HT1080 (cell line): ENCODE measurements around the gene MACROD2. TPM values are rescaled to one million over a fixed set of nuclear protein-coding genes. Genes with fewer than 3 reads are reported as not detected.

Experiments used
- DNase-seq: peaks from one replicate; pipeline ENCODE4 v3.0.0-alpha.2; 2015; ENCODE audit warnings: low read depth
- total RNA-seq: library from RNA; depleted of rRNA; stranded (reverse); fragments of >200 nt; shearing (Covaris generic); gene quantifications from 2 replicates; pipeline ENCODE4 v1.2.3, GENCODE V29; 2014

Gene MACROD2
- total RNA-seq, 1 experiment from 2014 or later = 1.2 TPM

DNA sequence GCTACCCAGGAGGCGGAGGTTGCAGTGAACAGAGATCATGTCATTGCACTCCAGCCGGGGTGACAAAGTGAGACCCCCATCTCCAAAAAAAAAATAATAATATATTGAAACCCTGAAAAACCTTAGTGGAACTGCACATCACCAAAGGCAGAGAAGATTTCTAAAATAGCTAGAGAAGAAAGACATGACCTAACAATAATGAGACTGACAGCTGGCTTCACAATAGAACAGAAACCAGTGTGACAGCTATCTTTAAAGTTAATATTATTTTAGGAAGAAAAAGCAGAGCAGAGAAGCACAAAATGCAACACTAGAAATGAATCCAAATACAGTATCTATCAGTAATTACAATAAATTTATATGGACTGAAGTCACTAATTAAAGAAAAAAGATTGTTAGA lies 409.2 kb downstream of the MACROD2 start:
- DNase-seq = no peak

DNA sequence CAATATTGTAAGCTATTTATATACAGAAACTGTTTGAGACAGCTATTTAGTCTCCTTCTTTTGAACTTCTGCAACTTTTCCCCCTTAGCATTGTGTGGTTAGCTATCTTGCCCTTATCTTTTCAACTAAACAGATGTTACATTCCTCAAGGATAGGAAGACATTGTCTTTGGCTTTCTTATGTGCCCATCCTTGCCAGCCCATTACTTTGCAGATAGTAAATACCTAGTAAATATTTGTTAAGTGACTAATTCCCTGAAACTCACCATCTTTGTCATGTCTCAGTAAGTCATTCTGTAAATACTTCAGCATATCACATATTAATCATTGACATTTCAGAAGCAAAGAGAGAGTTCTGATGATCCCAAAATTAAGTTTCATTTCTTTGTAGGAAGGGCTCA lies 411.2 kb downstream of the MACROD2 start:
- peak; percentile 59 for DNase-seq

DNA sequence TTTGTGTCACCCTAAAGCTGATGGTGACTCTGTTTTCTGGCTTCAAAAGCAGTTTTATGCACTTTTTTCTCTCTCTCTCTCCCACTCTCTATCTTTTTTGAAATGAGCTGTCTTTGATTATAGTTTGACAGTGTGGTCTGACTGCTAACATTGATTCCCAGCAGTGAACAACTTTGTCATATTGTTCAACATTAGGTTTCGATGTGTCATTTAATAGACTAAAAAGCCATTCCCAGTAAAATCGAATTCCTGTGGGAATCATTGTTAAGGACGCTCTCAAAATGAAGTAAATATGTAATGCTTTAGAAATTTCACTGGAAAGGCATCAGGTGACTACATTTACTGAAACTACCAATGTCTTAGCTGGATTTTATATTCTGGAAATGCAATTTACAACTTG lies 412.0 kb downstream of the MACROD2 start:
- DNase-seq = no peak

DNA sequence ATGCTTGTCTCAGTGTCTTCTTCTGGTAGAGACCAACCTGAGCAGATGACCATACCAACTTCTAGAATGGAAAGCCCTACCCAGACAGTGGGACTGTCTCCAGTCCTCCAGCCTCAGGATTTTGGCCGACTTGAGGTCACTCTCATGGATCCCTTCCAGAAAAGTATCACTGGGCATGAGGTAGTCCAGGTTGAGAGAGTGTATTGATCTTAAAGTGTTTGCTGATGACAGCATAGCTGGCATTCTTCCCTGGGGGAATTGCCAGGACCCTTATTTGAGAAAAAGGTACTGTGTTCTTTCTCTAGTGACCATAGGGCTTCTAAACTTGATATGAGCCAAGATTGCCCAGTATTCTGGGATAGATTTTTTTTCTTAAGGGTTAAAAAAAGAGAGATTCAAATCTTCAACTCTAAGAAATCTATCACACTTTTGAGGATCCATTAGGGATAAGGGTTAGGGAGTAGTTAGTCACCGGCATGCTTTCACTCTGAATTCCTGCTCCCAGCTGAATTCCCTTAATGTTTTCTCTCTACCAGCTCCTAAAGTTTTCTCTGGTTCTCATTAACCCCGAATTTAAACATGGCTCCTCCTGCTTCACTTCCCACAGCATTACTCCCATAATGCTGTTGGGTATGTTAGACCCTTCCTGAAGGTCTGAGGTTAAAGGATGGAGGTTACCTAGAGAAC lies 415.7 kb downstream of the MACROD2 start:
- DNase-seq = no peak

DNA sequence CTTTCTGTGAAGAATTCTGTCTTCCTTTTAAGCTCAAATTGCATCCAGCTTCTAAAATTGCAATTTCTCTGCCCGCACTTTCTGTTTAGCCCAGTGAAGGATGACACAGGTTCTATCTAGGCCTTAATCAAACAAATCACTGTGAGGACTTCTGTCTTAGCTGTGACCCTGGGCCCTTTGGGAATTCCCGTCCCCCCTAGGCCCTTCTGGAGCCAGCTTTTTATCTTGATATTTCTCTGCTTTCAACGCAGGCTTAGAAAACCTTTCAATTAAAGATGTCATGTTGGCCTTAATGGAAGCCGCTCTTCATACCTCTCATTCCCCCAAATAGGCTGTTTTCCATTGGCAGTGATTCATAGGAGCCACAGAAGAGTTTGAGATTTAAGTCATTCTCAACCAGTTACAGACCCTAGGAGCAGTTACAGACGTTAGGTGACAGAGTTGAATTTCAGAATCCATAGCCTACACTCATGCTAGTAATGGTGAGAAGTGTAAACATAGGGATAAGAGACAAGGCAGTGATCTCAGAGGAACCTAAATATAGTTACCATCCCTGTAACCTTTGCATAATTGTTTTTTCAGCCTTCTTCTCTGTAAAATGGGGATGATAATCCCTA lies 416.9 kb downstream of the MACROD2 start:
- DNase-seq = no peak

DNA sequence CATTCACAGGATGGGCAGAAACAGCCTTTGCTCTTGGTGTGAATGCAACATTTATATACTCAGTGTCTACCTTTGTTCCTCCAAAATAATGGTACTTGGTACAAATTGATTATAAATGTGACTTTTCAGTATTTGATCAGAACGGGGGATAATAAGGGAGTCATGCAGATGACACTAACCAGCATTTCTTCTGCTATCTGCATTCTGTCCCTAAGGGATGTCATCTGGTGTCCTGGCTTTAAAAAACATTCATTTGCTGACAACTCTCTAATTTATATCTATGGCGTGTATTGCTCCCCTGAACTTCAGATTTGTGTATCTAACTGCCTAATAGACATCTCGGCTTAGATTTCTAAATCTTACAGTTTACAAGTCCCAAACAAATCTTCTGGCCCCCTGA lies 418.5 kb downstream of the MACROD2 start:
- no peak for DNase-seq

DNA sequence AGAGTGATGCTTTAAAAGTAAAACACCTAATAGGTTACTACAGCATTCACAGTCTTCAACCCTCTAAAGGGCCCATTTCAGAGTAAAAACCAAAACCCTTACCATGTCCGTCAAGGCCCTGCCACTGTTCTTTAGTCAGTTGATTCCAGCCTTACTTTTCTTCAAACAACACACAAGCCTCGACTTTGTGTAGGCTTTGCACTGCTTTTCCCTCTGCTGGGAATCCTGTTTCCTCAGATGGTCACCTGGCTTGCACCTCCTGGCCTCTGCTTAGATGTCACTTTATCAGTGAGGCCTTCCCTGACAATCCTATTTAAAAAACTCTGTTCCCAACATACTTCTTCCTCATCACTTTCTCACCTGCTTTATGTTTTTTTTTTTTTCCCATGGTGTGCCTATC lies 419.2 kb downstream of the MACROD2 start:
- no peak for DNase-seq

DNA sequence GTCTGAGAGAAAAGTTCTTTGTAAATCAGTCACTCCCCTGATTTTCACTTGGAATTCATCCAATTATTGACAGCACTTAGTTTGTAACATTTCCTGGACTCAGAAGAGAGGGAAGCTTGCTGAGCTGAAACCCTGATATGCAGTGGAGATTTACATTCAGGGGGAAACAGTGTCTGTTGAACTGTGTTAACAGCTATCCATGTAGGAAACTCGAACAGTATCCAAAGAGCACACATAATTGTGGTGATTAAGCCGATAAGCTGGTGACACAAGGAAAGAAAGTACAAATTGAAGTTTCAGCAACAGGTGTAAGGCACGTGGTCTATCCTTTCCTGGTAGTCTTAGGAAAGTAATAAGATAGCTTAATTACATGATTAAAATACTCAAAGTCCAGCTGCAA lies 420.2 kb downstream of the MACROD2 start:
- no peak for DNase-seq

DNA sequence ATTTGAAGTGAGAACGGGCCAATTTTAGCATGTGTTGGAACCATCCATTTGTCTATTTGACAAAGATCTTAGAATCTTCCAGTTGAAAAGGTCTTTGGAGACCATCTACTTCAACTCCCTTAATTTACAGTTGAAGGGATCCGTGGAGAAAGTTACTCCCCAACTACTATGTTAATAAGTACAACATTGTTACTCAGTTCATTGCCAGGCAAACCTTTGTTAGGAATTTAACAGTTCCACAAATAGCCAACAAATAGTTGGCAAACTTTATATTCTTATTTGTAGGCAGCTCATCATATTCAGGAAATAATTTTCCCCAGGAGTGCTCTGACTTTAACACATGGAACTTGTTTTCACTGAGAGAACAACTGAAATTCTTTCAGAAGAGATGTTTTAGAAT lies 423.1 kb downstream of the MACROD2 start:
- no peak for DNase-seq

DNA sequence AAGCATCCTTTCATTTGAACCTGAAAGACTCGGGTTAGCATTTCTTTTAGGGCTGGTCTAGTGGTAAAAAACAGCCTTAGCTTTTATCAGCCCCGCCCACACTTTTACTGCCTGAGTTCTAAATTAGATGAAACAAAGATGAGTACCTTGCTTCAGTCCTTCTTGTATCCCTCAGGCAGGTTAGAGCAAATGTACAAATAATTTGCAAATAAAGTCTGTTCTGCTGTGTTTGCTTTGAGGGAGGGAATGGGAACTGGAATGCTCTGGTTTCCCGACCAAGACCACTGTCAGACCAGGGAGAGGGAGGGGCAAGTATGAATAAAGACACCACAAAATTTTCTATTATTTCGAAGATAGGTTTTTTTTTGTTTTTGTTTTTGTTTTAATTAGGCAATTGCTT lies 427.6 kb downstream of the MACROD2 start:
- no peak for DNase-seq

DNA sequence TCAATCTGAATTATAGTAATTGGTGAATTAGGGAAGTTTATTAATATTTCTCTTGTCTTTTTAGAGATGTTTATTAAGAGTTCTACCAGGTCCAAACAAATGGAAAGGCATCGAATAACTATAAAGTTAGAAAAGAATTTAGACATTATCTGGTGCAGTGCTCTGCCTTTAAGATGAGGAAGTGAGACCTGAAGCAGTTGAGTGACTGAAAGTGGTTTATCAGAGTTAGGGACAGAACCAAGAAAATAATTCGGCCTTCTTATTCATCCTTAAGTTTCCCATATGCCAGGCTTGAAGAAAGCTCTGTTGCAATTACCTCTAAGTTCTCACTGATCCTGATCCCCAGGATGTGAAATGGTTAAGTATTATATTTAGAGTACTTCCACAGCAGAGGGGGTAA lies 436.3 kb downstream of the MACROD2 start:
- DNase-seq = no peak

DNA sequence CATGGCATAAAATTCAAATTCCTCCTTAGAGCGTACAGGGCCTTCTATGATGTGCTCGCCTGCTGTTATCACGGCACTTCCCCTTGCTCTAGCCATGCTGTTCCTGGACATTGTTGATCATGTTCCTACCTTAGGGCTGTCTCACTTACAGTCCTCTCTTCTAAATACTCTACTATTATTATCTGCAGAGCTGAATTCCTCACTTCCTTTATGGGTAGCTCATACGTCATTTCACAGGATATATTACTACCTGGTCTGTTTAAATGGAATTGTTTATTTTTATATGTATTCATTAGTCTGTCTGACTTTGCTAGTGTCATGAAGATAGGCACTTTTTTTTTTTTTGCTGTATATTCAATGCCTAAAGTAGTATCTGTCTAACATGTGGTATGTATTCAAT lies 436.8 kb downstream of the MACROD2 start:
- DNase-seq = no peak

DNA sequence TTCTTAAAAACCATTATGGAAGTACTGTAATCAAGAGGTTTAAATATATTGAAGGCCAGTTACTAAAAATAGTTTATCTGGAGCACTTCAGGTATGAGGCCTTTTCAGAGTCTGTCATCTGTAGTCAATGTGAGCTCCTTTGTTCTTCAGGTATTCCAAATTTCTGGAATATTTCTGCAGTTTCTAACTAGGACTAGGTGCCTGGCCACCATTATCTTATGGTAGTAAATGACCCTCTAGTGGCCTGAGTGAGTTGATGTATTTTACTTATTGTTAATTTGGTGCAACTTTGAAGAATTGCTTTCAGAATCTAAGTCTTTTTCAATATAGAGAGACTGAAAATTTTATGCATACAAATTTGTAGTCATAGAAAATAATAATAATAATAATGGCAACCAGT lies 437.3 kb downstream of the MACROD2 start:
- DNase-seq = no peak

DNA sequence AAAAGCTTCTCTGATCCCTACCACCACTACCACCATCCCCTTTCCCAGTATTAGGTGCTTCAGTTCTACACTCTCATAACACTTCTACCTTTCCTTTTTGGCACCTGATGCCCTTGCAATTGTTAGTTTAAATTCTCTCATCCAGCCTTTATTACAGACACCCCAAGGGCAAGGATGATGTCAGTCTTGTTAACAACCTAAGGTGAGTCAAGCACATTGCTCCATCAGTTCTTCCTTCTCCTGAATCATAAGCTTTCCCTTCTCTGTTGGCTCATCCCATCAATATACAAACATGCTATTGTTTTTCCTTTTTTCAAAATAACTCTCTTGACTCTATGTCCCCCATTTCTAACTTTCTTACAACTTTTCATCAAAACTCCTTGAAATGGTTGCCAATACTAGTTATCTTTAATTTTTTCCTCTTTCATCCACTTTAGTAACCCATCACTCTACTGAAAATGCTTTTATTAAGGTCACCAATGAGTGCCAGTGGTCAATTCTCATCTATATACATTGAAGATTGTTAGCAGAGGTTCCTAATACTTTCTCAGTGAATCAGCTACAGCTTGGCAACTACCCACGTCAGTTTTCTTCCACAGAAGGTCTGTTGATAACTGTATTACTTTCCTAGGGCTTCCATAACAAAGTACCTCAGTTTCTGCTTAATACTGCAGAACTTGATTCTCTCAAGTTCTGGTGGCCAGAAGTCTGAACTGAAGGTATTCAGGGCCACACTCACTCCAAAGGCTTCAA lies 439.2 kb downstream of the MACROD2 start:
- peak; percentile 47 for DNase-seq

DNA sequence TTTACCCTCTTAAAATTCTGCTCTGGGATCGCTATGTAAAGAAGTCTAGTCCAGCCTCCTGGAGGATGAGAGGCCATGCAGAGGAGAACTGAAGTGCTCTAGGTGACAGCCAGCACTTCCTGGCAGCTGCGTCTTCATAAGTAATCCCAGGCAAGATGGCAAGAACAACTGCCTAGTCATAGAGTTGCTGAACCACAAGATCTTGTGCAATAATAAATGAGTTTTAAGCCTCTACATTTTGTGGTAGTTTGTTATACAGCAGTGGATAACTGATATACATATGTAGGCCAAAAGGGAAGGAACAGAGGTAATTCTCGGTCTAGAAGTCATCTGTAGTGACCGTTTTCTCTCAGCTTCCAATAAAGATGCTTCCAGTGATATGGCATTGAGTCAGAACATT lies 445.9 kb downstream of the MACROD2 start:
- peak; percentile 50 for DNase-seq

DNA sequence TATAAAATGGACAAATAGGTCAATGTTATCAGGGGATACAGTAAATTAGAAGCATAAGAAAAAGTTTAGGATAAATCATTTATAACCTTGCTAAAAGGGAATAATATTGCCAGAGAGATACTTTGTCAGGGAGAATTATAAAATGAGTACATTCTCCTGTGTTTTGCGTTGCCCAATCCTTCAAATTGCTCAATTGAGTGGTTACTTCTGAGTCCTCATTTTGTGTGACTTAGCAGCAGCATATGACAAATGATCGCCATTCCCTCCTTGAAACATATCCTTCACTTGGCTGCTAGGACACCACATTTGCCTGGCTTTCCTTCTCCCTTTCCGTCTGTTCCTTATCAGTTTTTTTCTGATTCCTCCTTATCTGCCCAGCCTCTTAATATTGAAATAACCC lies 448.8 kb downstream of the MACROD2 start:
- no peak for DNase-seq

DNA sequence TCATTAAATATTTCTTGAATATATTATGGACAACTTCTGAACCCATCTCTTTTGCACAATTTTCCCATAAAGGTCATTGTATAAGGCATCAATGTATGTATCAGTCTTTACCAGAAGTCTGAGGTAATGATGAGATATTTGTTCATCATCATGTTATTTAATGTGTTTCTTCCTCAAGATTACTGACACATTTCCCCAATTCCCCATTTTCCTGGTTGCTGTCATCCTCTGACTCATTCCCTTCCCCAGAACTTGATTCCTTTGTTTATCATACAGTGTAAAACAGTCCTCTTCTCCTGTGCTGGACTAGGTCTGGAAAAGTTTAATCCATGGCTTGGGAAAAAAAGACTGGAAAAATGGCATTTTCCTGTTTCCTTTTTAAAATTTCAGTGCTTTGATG lies 450.0 kb downstream of the MACROD2 start:
- DNase-seq = peak; percentile 86

DNA sequence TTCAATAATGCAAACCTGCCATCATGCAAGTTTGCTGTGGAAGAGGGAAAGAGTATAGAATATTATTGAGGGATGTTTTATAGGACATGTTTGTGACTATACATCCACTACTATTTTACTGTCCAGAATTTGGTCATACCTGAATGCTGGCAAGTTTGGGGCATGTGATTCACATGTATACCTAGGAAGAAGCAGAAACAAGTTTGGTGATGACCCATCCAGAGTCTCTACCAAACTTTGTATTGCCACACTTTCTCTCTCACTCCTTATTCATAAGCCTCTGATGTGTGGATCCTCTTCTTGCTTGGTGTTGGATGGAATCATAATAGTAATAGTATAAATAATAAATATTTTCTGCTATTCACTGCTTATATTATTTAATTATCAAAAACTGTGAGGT lies 450.6 kb downstream of the MACROD2 start:
- no peak for DNase-seq

DNA sequence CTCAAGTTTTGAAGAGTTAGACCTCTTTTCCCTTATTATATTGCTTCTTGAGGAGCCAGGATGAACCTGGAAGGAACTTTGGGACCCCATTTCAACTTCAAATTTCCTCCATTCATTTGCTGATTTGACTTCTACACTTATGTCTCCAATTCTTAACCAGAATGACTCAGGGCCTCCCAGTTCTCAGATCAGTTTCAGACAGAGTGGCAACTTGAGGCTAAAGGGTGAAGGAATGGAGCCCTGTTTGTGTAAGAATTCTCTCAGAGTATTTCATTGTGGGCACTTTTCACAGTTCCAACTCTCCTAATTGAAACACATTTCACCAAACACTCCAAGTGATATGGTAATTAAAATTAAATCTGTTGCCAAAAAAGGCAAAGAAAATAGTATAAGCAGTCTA lies 451.1 kb downstream of the MACROD2 start:
- no peak for DNase-seq

DNA sequence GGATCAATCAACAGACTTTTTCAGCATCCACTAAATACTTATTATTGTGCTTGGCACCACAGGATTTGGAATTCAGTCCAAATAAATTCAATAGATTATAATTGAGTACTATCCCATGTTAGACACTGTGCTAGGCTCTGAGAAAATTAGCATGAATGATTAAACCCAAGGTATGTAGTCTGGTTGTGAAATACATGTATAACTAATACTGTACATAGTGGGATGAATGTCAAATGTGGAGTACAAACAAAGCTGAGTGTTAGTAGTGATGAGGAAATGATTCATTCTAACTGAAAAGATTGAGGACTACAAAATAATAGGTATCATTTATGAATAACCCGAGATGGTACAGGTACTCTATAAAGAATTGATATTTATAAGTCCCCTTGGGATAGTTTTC lies 454.0 kb downstream of the MACROD2 start:
- DNase-seq = peak; percentile 59

DNA sequence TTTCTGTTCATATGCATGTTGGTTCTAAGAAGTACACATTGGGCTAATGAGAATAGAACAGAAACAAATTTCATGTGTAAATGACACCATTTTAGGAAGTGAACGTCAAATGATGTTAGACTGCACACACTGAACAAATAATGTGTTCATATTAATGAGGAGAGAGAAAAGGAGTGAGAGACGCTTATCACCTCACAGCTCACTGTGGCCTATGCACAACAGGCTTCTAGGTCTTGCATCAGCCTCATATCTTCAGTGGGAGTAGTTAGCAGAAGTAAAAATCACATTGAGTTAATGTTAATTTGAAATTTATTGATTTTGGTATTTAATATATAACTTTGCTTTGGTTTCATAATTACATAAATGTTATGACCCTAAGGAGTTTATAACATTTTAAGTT lies 454.9 kb downstream of the MACROD2 start:
- DNase-seq = no peak

DNA sequence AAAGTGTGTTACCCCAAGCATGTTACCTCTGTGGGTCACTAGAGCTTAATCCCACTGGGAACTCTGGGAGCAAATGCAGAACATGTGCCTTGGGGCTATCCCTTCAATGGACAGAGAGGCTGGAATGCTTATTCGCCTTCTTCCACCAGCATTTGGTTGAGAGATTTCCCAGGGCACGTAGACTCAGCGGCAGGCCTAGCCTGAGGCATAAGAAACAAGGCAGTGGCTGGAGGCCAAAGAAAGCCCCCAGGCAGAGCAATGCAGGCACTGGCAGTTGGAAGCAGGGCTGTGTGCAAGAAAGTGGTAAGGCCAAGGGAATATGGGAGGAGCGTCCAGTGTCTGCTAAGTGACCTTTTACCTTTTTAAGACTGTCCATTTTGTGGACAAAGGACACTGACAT lies 456.1 kb downstream of the MACROD2 start:
- DNase-seq = no peak

DNA sequence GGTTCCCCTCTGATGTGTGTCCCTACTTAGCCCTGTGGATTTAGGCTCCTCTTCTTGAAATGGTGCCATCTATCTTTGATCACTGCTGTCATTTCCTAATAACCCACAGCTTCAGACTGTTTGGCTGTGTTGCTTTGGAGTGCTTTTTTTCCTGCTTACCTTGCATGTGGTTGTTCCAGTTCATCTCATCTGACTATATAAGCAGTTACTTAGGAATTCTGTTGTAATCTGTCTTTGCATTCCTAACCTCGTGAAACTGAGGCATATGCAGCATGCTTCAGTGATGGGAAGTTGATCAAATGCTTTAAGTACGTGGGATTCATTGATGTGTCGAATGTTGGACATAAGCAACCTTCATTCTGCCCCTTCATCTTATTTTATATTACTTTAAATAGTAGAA lies 457.9 kb downstream of the MACROD2 start:
- no peak for DNase-seq
